ENCODE data around the gene ABHD12. TPM values are rescaled to one million over a fixed set of nuclear protein-coding genes. Genes with fewer than 3 reads are reported as not detected.

ABHD12 gene
- polyA plus RNA-seq, 1 donor: 21.1 TPM

- no peak for DNase-seq
These were observed 102.1 kb downstream of the ABHD12 start for GRCh38 chr20:25288291-25289181.

- no peak for DNase-seq
These were observed 102.9 kb downstream of the ABHD12 start for GRCh38 chr20:25287631-25288290.

DNA sequence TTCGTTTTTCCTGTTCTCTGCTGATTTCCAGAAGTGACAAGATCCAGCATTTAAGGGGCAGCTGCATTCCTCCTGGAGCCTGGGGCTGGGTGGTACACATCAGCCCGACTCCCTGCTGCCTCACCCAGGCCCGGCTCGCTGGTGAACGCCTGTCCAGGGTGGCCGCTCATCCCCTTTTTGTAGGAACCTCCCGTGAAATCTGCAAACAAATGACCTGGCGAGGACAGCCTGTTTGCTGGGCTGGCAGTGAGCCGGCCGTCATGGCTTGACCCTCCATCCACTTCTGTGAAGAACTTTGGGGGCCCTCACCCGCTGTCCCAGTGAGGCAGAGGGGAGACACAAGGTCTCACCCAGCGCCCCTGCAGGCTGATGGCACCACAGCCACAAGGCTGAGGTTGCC is 103.7 kb downstream of the ABHD12 start:
- DNase-seq: no peak

DNA sequence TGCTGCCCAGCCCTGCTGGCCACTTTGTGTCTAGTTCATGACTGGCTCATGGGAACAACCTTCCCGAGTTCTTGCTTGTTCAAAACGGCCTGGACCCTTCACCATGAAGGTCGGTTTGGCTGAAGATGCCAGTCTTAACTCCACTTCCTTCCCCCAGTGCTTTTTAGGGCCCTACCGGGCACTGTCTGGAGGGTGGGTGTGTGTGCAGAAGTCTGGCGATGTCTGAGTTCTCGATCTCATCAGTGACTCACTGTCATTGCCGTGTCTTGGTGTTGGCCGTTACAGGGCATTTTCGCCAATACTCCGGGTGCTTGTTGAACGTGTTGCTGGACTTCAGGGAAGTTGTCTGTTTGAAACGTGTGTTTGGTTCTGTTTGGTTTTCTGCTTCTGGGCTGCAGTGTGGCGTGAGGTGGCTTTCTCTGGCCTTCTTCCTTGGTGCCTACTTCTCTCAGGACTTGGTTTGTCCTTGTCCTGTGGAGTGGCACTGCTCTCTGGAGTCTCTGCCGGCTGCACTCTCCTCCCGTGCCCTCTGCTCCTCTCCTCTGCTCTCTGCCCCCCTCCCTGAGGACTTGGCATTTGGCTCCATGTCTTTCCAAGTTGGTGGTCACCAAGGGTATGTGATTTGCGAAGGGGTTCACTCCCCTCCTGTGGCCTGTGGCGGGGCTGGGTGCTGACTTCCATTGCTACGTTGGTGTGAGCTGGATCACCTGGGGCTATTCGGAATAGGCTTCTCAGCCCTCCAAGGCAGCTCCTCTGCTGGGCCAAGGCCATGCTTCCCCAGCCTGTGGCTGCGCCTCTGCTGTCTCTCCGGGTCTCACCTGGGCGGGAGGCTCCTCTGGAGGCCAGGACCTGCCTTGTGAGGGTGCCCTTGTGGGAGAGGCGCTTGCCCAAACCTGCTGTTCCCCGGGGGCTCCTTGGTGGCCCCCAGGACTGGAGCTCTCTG is 104.5 kb downstream of the ABHD12 start:
- no peak for DNase-seq

GRCh38 chr20:25285091-25285647 is 105.5 kb downstream of the ABHD12 start:
- DNase-seq: no peak

DNA sequence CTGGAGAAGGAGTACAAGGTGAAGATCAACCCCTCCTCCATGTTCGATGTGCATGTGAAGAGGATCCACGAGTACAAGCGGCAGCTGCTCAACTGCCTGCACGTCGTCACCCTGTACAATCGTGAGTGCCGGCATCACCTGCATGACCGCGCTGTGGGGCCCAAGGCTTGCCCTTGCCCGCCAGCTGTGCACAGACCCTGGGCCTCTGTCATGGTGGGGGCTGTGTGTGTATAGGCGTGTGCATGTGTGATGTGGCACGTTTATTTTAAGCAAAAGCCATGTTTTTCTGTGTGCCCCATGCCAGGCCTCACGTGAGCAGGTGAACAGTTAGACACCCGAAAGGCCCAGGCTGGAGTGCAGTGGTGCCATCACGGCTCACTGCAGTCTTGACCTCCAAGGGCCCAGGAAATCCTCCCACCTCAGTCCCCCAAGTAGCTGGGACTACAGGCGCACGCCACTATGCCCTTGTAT is 106.5 kb downstream of the ABHD12 start:
- no peak for DNase-seq

DNA sequence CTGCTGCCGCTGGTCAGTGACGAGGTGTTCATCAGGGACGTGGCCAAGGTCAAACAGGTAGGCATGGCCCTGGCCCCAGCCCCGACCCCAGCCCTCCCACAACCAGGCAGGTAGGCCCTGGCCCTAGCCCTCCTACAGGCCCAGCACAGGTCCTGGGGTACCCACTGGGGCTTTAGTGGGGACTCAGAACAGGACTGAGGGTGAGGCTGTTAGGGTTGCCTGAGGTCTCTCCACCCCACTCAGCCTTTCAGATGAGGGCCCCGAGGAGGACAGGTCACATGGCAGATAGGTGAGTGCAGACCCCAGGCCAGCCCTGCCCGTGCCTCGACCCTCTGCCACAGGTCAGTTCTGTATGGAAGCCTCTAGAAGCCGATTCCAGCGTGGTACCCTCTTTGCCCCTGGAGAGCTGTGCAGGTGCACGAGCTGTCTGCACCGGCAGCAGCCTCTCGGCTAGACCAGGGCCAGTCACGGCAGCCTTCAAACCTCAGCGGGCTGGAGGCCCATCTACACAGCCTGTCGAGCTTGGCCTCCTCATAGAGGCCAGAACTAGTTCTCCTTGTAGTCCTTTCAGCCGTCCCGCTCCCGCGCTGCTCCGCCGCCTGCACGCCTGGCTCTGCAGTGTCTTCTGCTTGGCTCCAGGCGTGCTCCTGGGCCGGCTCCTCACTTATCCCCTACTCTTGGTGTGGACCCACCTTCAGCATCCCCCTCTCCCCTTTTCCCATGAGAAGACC is 107.2 kb downstream of the ABHD12 start:
- DNase-seq: no peak

- DNase-seq: no peak
These were observed 107.8 kb downstream of the ABHD12 start for GRCh38 chr20:25282796-25283195.

DNA sequence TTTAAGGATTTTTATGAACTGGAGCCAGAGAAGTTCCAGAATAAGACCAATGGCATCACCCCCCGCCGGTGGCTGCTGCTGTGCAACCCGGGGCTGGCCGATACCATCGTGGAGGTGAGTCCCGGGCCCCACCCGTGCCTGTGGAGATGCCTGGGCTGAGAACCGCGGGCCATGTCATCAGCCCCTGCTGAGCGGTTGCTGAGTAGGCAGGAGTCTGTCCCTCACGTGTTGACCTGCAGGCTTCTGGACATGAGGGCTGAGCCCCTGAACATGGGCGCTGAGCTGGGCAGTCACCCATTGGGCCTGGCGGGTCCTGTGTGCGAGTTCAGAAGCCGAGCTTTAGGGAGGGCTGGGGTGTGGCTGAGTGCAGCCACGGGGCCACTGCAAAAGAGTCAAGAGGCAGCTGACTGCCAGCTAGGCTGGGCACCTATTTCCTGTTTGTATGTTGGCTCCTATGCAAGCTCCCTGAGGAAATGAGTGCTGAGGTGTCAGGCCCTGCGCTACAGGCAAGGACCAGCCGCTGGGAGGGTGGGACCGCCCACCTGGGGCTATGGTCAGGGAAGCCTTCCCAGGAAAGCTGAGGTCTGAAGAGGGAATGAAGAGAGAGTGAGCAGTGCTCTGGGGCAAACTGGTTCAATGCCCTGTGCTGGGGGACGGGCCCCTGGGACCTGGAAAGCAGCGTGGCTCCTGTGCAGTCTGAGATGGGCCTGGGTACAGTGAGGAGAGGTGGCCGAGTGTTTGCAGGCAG is 108.4 kb downstream of the ABHD12 start:
- no peak for DNase-seq

DNA sequence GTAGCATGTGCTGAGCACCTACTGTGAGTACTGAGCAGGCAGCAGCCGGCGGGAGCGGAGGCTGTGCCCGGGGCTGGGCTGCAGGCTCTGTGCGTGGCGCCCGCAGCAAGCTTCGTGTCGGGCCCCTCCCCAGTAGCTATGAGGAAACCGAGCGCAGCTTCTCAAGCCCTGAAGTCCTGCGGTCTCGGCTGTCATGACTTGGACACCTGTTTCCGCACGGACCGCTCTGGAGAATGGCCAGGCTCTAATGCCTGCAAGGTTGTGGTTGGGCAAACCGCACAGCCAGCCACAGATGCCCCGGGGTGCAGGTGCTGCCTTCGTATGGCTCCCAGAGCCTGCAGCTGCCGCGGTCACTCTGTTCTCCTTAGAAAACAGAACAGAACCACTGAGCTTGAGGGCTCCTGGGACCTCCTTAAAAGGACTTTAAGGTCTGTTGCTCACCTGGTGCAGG is 109.1 kb downstream of the ABHD12 start:
- no peak for DNase-seq

DNA sequence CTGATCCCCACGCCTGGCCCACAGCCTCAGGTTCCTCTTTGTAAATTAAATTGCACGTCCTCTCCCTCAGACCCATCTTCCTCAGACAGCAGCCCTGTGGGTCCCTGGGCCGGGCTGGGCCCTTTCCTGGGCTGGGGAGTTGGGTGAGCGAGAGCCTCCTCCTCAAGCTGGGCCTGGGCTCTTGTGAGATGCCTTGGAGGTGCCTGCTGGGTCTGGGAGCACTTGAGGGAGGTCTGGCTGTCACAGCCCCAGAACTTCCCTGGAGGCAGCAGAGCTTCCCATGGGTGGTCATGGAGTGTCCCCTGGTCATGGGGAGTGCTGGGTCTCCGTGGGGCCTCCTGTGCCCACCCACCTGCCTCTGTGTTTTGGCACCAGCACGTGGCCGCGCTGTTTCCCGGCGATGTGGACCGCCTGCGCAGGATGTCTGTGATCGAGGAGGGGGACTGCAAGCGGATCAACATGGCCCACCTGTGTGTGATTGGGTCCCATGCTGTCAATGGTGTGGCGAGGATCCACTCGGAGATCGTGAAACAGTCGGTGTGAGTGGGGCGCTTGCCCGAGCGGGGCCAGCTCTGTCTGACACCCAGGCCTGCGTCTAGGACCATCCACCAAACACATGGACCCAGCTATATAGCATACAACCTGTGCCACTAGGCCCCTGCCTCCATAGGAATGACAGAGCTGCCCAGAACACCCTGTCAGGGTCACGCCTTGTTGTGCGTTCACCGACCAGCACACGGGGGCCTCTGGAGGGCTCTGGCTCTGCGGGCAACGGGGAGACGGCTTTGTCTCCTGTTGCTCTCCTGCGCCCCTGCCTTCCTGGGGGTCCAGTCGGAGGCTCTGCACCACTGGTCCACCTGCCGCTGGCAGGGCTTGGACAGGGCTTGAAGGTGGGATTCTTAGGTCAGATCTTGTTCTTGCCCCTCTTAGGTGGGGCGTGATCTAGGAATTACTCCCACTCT is 109.8 kb downstream of the ABHD12 start:
- DNase-seq: no peak

- no peak for DNase-seq
These were observed 110.5 kb downstream of the ABHD12 start for GRCh38 chr20:25280051-25280573.

- DNase-seq: no peak
These were observed 111.2 kb downstream of the ABHD12 start for GRCh38 chr20:25279403-25279802.

DNA sequence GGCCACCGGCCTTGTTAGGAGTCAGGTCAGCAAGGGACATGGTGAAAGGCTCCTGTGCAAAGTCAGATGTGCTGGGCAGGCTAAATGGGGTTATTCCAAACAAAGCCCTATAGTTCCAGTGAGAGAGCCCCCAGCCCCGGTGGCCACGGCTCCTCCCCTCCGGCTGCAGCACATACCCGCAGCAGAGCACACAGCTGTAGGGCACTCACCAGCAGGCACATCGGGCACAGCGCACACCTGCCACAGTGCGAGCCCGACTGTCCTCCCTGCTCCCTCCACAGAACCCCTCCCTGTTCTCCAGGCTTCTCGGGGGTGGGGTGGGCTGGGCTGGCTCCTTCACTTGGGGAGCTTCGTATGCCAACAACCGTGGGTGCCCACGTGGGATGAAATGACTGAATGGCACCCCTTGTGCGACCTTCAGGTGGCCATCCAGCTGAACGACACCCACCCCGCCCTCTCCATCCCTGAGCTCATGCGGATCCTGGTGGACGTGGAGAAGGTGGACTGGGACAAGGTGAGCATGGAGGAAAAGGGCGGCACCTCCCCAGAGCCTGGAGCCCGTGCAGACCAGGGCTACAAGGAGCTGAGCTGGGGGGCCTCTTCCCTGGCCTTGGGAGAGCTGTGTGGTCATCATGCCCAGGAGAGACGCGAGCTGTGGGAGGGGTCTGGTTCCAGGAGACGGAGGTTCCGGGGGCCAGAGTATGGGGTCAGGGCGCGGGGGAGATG is 111.8 kb downstream of the ABHD12 start:
- DNase-seq: no peak

GRCh38 chr20:25277941-25278521 is 112.6 kb downstream of the ABHD12 start:
- DNase-seq: no peak

GRCh38 chr20:25277051-25277801 is 113.4 kb downstream of the ABHD12 start:
- DNase-seq: no peak

DNA sequence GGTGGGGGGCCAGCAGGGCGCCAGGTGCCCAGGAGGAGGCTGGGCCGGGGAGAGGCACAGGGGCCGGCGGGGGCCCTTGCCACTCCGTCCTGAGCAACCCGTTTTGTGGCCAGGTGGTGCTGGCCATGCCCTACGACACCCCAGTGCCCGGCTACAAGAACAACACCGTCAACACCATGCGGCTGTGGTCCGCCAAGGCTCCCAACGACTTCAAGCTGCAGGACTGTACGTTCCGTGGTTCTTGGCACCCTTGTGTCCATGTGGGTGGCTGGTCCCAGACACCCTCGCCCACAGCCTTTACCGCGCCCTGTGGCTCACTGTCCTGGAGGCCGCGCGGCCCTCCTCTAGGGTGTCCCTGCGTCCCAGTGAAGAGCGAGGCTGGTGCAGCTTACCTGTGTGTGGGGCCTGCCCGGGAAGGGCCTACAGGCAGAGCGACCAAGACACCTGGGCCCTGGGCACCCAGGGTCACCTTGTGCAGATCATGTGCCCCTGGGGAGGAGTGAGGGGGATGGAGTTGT is 114.0 kb downstream of the ABHD12 start:
- DNase-seq: no peak

All from hindlimb muscle (tissue), 1 donor.